HEK293 (cell line): ENCODE measurements around the gene GRB7.
A peak's percentile ranks its signal among the peaks of the same experiment; 100 is the strongest.

Source experiments
- EGR2 ChIP-seq: fragments of 450-650 bp; formaldehyde crosslinking; IDR thresholded peaks from 2 replicates; pipeline ENCODE4 v1.5.1; 2016; ENCODE audit warnings: low read depth, missing biosample characterization, missing genetic modification characterization
- KLF1 ChIP-seq: fragments of 450-650 bp; formaldehyde crosslinking; IDR thresholded peaks from 2 replicates; pipeline ENCODE4 v1.5.1; 2016; ENCODE audit warnings: missing biosample characterization, missing genetic modification characterization
- KLF16 ChIP-seq: fragments of 450-650 bp; formaldehyde crosslinking; IDR thresholded peaks from 2 replicates; pipeline ENCODE4 v1.5.1; 2017; ENCODE audit warnings: missing biosample characterization, missing genetic modification characterization
- SCRT2 ChIP-seq: fragments of 450-650 bp; formaldehyde crosslinking; IDR thresholded peaks from 2 replicates; pipeline ENCODE4 v1.5.1; 2016; ENCODE audit warnings: missing biosample characterization, missing genetic modification characterization
- WT1 ChIP-seq: fragments of 450-650 bp; formaldehyde crosslinking; IDR thresholded peaks from 2 replicates; pipeline ENCODE4 v1.5.1; 2016; ENCODE audit warnings: missing biosample characterization, missing genetic modification characterization
- ZBTB1 ChIP-seq: fragments of 450-650 bp; formaldehyde crosslinking; IDR thresholded peaks from 2 replicates; pipeline ENCODE4 v1.5.1; 2016; ENCODE audit warnings: missing biosample characterization, missing genetic modification characterization
- ZBTB17 ChIP-seq: fragments of 450-650 bp; formaldehyde crosslinking; IDR thresholded peaks from 2 replicates; pipeline ENCODE4 v1.5.1; 2016; ENCODE audit warnings: missing biosample characterization, missing genetic modification characterization
- ZNF169 ChIP-seq: fragments of 450-650 bp; formaldehyde crosslinking; IDR thresholded peaks from 2 replicates; pipeline ENCODE4 v1.5.1; 2016; ENCODE audit warnings: missing biosample characterization, missing genetic modification characterization
- ZNF175 ChIP-seq: fragments of 450-650 bp; formaldehyde crosslinking; IDR thresholded peaks from 2 replicates; pipeline ENCODE4 v1.5.1; 2016; ENCODE audit warnings: missing biosample characterization, missing genetic modification characterization
- ZNF19 ChIP-seq: fragments of 450-650 bp; formaldehyde crosslinking; IDR thresholded peaks from 2 replicates; pipeline ENCODE4; 2016; ENCODE audit warnings: missing biosample characterization, missing genetic modification characterization, low read depth
- ZNF23 ChIP-seq: fragments of 450-650 bp; formaldehyde crosslinking; IDR thresholded peaks from 2 replicates; pipeline ENCODE4 v1.5.1; 2016; ENCODE audit warnings: missing biosample characterization, missing genetic modification characterization, borderline replicate concordance
- ZNF248 ChIP-seq: fragments of 450-650 bp; formaldehyde crosslinking; IDR thresholded peaks from 2 replicates; pipeline ENCODE4 v1.5.1; 2017; ENCODE audit warnings: missing biosample characterization, missing genetic modification characterization
- ZNF26 ChIP-seq: fragments of 450-650 bp; formaldehyde crosslinking; IDR thresholded peaks from 2 replicates; pipeline ENCODE4 v1.5.1; 2016; ENCODE audit warnings: missing biosample characterization, missing genetic modification characterization
- ZNF274 ChIP-seq, 2 experiments: fragments of 200-500 bp in 1 of 2; fragments of 450-650 bp in 1 of 2; sonication (Bioruptor generic) in 1 of 2; formaldehyde crosslinking in 1 of 2; IDR thresholded peaks; 2 replicates each; pipeline versions ENCODE4 v1.5.1 to v1.6.1; 2014 to 2016; ENCODE audit warnings: borderline replicate concordance in 1 of 2, inconsistent platforms in 1 of 2, low read length in 1 of 2, missing biosample characterization in 1 of 2, missing genetic modification characterization in 1 of 2
- ZNF354C ChIP-seq: fragments of 450-650 bp; formaldehyde crosslinking; IDR thresholded peaks from 2 replicates; pipeline ENCODE4 v1.5.1; 2016; ENCODE audit warnings: missing biosample characterization, missing genetic modification characterization, low read depth, borderline replicate concordance
- ZNF37A ChIP-seq: fragments of 450-650 bp; IDR thresholded peaks from 2 replicates; pipeline ENCODE4 v1.5.1; 2018; ENCODE audit warnings: missing biosample characterization, missing genetic modification characterization
- ZNF394 ChIP-seq: fragments of 450-650 bp; formaldehyde crosslinking; IDR thresholded peaks from 2 replicates; pipeline ENCODE4 v1.5.1; 2016; ENCODE audit warnings: missing biosample characterization, missing genetic modification characterization, mild to moderate bottlenecking, moderate library complexity, borderline replicate concordance
- ZNF530 ChIP-seq: fragments of 450-650 bp; formaldehyde crosslinking; IDR thresholded peaks from 2 replicates; pipeline ENCODE4 v1.5.1; 2016; ENCODE audit warnings: low read depth, missing biosample characterization, missing genetic modification characterization
- ZNF596 ChIP-seq: fragments of 450-650 bp; IDR thresholded peaks from 2 replicates; pipeline ENCODE4 v1.5.0; 2018; ENCODE audit warnings: missing biosample characterization, mild to moderate bottlenecking, missing genetic modification characterization, moderate library complexity
- ZNF629 ChIP-seq: fragments of 450-650 bp; formaldehyde crosslinking; IDR thresholded peaks from 2 replicates; pipeline ENCODE4 v1.5.1; 2017; ENCODE audit warnings: missing biosample characterization, missing genetic modification characterization
- ZNF639 ChIP-seq: fragments of 450-650 bp; formaldehyde crosslinking; IDR thresholded peaks from 2 replicates; pipeline ENCODE4 v1.5.1; 2016; ENCODE audit warnings: missing biosample characterization, missing genetic modification characterization
- ZNF654 ChIP-seq: fragments of 450-650 bp; formaldehyde crosslinking; IDR thresholded peaks from 2 replicates; pipeline ENCODE4 v1.5.1; 2016; ENCODE audit warnings: low read depth, missing biosample characterization, missing genetic modification characterization
- ZNF701 ChIP-seq: fragments of 450-650 bp; formaldehyde crosslinking; IDR thresholded peaks from 2 replicates; pipeline ENCODE4 v1.5.1; 2016; ENCODE audit warnings: missing biosample characterization, missing genetic modification characterization
- ZNF707 ChIP-seq: fragments of 450-650 bp; formaldehyde crosslinking; IDR thresholded peaks from 2 replicates; pipeline ENCODE4 v1.5.1; 2016; ENCODE audit warnings: missing biosample characterization, missing genetic modification characterization
- ZNF776 ChIP-seq: fragments of 450-650 bp; formaldehyde crosslinking; IDR thresholded peaks from 2 replicates; pipeline ENCODE4 v1.5.0; 2017; ENCODE audit warnings: missing biosample characterization, missing genetic modification characterization, borderline replicate concordance
- ZNF843 ChIP-seq: fragments of 450-650 bp; formaldehyde crosslinking; IDR thresholded peaks from 2 replicates; pipeline ENCODE4 v1.5.1; 2016; ENCODE audit warnings: missing biosample characterization, missing genetic modification characterization
- ZSCAN30 ChIP-seq: fragments of 450-650 bp; IDR thresholded peaks from 2 replicates; pipeline ENCODE4 v1.5.1; 2018; ENCODE audit warnings: missing biosample characterization, mild to moderate bottlenecking, missing genetic modification characterization, moderate library complexity
- ZSCAN5A ChIP-seq: fragments of 450-650 bp; formaldehyde crosslinking; IDR thresholded peaks from 2 replicates; pipeline ENCODE4 v1.5.1; 2016; ENCODE audit warnings: missing biosample characterization, missing genetic modification characterization
- TF ChIP-seq, protein P1 (sequence below): fragments of 450-650 bp; formaldehyde crosslinking; conservative IDR thresholded peaks from 2 replicates; pipeline ENCODE4 v1.5.1; 2016; ENCODE audit warnings: low read depth, missing biosample characterization, missing genetic modification characterization
- TF ChIP-seq, protein P2 (sequence below): fragments of 450-650 bp; formaldehyde crosslinking; IDR thresholded peaks from 2 replicates; pipeline ENCODE4 v1.5.1; 2017; ENCODE audit warnings: missing biosample characterization, missing genetic modification characterization

The GRB7 gene

DNA sequence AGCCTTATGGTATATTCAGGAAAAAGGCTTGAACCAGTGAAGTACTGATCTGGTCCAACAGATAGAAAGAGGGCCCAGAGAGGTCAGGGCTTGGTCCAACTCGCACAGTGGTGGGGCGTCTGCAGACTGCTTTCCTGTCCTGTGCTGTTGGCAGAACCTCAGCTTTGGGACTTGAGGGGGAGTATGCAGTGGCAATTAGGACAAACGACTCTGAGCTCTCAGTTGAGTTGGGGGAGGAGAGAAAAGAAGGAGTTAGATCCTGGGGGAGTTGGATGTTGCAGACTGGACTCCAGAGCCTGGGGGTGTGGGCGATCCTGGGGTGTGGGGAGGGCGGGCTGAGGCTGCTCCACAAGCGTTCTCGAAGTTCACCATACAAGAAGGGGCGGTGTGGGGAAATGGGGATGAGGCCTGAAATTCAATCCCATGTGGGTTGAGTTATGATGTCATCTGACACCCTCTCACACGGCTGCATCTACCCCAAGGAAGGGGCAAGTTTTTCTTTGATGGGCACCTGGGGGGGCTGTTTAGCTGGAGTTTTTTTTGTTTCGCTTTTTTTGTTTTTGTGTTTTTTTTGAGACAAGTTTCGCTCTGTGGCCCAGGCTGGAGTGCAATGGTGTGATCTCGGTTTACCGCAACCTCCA is 14.6 kb downstream of the GRB7 start (continued):
- TF ChIP-seq ZNF629 (tag by site-specific recombination) (peak; percentile 79), KLF1 (tag by site-specific recombination) (peak; percentile 73), SCRT2 (tag by site-specific recombination) (no peak), ZNF654 (no peak), ZNF394 (tag by site-specific recombination) (no peak), ZNF701 (tag by site-specific recombination) (no peak), ZNF354C (tag by site-specific recombination) (no peak), ZNF274 (IDR thresholded peaks at IDR 0.05; ENCODE audit: low read length) (no peak), ZNF274 (tag by site-specific recombination; IDR thresholded peaks at IDR 0.05; ENCODE audit: borderline replicate concordance) (no peak), ZNF175 (tag by site-specific recombination) (no peak), ZSCAN5A (no peak), ZNF37A (tag by site-specific recombination) (no peak), KLF16 (no peak), ZNF248 (no peak), ZNF26 (no peak), ZNF169 (tag by site-specific recombination) (no peak), ZNF23 (tag by site-specific recombination) (no peak), WT1 (tag by site-specific recombination) (no peak), EGR2 (peak; percentile 95), ZNF707 (no peak), ZBTB1 (tag by site-specific recombination) (no peak), ZNF639 (tag by site-specific recombination) (no peak), ZSCAN30 (no peak), ZBTB17 (tag by site-specific recombination) (peak; percentile 44; the same call in 1 of the 2 replicates), ZNF530 (tag by site-specific recombination) (no peak), ZNF776 (tag by site-specific recombination) (no peak), ZNF843 (tag by site-specific recombination) (no peak), ZNF19 (tag by site-specific recombination) (no peak), ZNF596 (tag by site-specific recombination) (no peak)
- TF ChIP-seq, protein P1, sequence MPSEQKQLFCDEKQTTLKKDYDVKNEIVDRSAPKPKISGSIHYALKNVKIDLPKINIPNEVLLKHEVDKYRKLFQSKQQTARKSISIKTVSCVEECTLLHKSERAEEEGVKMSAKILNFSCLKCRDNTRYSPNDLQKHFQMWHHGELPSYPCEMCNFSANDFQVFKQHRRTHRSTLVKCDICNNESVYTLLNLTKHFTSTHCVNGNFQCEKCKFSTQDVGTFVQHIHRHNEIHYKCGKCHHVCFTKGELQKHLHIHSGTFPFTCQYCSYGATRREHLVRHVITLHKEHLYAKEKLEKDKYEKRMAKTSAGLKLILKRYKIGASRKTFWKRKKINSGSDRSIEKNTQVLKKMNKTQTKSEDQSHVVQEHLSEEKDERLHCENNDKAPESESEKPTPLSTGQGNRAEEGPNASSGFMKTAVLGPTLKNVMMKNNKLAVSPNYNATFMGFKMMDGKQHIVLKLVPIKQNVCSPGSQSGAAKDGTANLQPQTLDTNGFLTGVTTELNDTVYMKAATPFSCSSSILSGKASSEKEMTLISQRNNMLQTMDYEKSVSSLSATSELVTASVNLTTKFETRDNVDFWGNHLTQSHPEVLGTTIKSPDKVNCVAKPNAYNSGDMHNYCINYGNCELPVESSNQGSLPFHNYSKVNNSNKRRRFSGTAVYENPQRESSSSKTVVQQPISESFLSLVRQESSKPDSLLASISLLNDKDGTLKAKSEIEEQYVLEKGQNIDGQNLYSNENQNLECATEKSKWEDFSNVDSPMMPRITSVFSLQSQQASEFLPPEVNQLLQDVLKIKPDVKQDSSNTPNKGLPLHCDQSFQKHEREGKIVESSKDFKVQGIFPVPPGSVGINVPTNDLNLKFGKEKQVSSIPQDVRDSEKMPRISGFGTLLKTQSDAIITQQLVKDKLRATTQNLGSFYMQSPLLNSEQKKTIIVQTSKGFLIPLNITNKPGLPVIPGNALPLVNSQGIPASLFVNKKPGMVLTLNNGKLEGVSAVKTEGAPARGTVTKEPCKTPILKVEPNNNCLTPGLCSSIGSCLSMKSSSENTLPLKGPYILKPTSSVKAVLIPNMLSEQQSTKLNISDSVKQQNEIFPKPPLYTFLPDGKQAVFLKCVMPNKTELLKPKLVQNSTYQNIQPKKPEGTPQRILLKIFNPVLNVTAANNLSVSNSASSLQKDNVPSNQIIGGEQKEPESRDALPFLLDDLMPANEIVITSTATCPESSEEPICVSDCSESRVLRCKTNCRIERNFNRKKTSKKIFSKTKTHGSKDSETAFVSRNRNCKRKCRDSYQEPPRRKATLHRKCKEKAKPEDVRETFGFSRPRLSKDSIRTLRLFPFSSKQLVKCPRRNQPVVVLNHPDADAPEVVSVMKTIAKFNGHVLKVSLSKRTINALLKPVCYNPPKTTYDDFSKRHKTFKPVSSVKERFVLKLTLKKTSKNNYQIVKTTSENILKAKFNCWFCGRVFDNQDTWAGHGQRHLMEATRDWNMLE, result no peak
- TF ChIP-seq, protein P2, sequence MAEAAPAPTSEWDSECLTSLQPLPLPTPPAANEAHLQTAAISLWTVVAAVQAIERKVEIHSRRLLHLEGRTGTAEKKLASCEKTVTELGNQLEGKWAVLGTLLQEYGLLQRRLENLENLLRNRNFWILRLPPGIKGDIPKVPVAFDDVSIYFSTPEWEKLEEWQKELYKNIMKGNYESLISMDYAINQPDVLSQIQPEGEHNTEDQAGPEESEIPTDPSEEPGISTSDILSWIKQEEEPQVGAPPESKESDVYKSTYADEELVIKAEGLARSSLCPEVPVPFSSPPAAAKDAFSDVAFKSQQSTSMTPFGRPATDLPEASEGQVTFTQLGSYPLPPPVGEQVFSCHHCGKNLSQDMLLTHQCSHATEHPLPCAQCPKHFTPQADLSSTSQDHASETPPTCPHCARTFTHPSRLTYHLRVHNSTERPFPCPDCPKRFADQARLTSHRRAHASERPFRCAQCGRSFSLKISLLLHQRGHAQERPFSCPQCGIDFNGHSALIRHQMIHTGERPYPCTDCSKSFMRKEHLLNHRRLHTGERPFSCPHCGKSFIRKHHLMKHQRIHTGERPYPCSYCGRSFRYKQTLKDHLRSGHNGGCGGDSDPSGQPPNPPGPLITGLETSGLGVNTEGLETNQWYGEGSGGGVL, result peak; percentile 45; the same call in 1 of the 2 replicates
